Stimulated activated CD4-positive, alpha-beta T cell treated with anti-CD3 and anti-CD28 coated beads, Interleukin-12 subunit alpha, Interleukin-12 subunit beta, amount 100 ng/mL, for 24 hours (primary cell): Measurements from ENCODE around the gene WNT1.
A peak's percentile ranks its signal among the peaks of the same experiment; 100 is the strongest.

Experiments used
- DNase-seq, 2 experiments: peaks; one replicate each; pipeline ENCODE4 v3.0.0-alpha.2; 2020; ENCODE audit warnings: low read depth in 2 of 2

Gene WNT1

GRCh38 chr12:48978291-48978740 is at the start of gene WNT1:
TSS of gene WNT1 (plus strand) at chr12:48978322. CDS start at chr12:48978651, 329 bp downstream.
- no peak for DNase-seq

- no peak for DNase-seq
Observed at GRCh38 chr12:48929551-48929950, 48.6 kb upstream of the WNT1 start.

GRCh38 chr12:48930475-48930874 is 47.6 kb upstream of the WNT1 start:
- no peak for DNase-seq

- DNase-seq, result no peak
Observed at GRCh38 chr12:48932878-48933277, 45.2 kb upstream of the WNT1 start.

- DNase-seq, result no peak
Observed at GRCh38 chr12:48933664-48934311, 44.3 kb upstream of the WNT1 start.

- DNase-seq, result no peak
Observed at GRCh38 chr12:48934312-48934706, 43.8 kb upstream of the WNT1 start.

- peak; percentile 43 to 83 for DNase-seq
Observed at GRCh38 chr12:48936379-48936979, 41.6 kb upstream of the WNT1 start.

GRCh38 chr12:48937170-48937569 is 41.0 kb upstream of the WNT1 start:
- DNase-seq, result no peak

- no peak for DNase-seq
Observed at GRCh38 chr12:48938805-48939204, 39.3 kb upstream of the WNT1 start.

GRCh38 chr12:48940181-48940580 is 37.9 kb upstream of the WNT1 start:
- no peak for DNase-seq

- DNase-seq, result no peak
Observed at GRCh38 chr12:48943221-48943620, 34.9 kb upstream of the WNT1 start.

- DNase-seq, result no peak
Observed at GRCh38 chr12:48946205-48946604, 31.9 kb upstream of the WNT1 start.

GRCh38 chr12:48946943-48947342 is 31.2 kb upstream of the WNT1 start:
- DNase-seq, result no peak

GRCh38 chr12:48947727-48948126 is 30.4 kb upstream of the WNT1 start:
- DNase-seq, result no peak

GRCh38 chr12:48952691-48953090 is 25.4 kb upstream of the WNT1 start:
- DNase-seq, result no peak

GRCh38 chr12:48954061-48954460 is 24.1 kb upstream of the WNT1 start:
- no peak for DNase-seq

- DNase-seq, result no peak
Observed at GRCh38 chr12:48954841-48955501, 23.2 kb upstream of the WNT1 start.

GRCh38 chr12:48956279-48957140 is 21.6 kb upstream of the WNT1 start:
- no peak for DNase-seq

- DNase-seq, result peak; percentile 78 to 93
Observed at GRCh38 chr12:48957141-48958048, 20.7 kb upstream of the WNT1 start, which contains the start of gene ARF3. TSS of gene ARF3 (minus strand) at chr12:48957487. CDS start at chr12:48941095, 16,392 bp downstream.

GRCh38 chr12:48958049-48958388 is 20.1 kb upstream of the WNT1 start:
- no peak for DNase-seq

- DNase-seq, result no peak
Observed at GRCh38 chr12:48960834-48961233, 17.3 kb upstream of the WNT1 start.
